Activated CD4-positive, alpha-beta T cell treated with anti-CD3 and anti-CD28 coated beads for 36 hours (primary cell): Measurements from ENCODE around the gene RFFL. TPM values are rescaled to one million over a fixed set of nuclear protein-coding genes. Genes with fewer than 3 reads are reported as not detected.
A peak's percentile ranks its signal among the peaks of the same experiment; 100 is the strongest.
"Not testable (repeated sequence)": the region's sequence is repeated elsewhere in the genome, so short reads cannot be mapped to it uniquely, and the experiment has no call there.

Experiments used
- ATAC-seq: fragments of 200-7000 bp; cut with Tn5 transposase; one replicate; pipeline ENCODE4 v1.10.0; 2021; ENCODE audit warnings: mild to moderate bottlenecking, moderate library complexity
- CTCF ChIA-PET: fragments of 350-600 bp; sonication (Branson Sonifier 250); formaldehyde crosslinking; loops from one replicate; lab custom pipeline; 2021; ENCODE audit warnings: antibody characterized with exemption; lab: Charles Lee
- POLR2A ChIA-PET: fragments of 350-600 bp; sonication (Branson Sonifier 250); formaldehyde crosslinking; loops from one replicate; lab custom pipeline; 2021; ENCODE audit warnings: antibody characterized with exemption, inconsistent platforms; lab: Charles Lee
- DNase-seq: peaks from one replicate; pipeline ENCODE4 v3.0.0-alpha.2; 2020
- H3K27ac Mint-ChIP-seq: one replicate; pipeline ENCODE4 v1.8.0; 2021; ENCODE audit warnings: mixed read lengths
- H3K27me3 Mint-ChIP-seq: one replicate; pipeline ENCODE4 v1.8.0; 2021; ENCODE audit warnings: mixed read lengths
- H3K36me3 Mint-ChIP-seq: one replicate; pipeline ENCODE4 v1.8.0; 2021; ENCODE audit warnings: low read depth, mixed read lengths
- H3K4me1 Mint-ChIP-seq: one replicate; pipeline ENCODE4 v1.8.0; 2021; ENCODE audit warnings: mixed read lengths
- H3K4me3 Mint-ChIP-seq: one replicate; pipeline ENCODE4 v1.8.0; 2021; ENCODE audit warnings: mild to moderate bottlenecking, moderate library complexity, mixed read lengths
- H3K9me3 Mint-ChIP-seq: one replicate; pipeline ENCODE4 v1.8.0; 2021; ENCODE audit warnings: low read depth, mixed read lengths
- intact Hi-C, 2 experiments: fragments of 100-400 bp; cut with DNase I in 1 of 2; cut with micrococcal nuclease in 1 of 2; formaldehyde crosslinking; loops; one replicate each; pipeline versions ENCODE4 v1.14.2 to v1.15.1; 2022 to 2024; cut with DNase I, micrococcal nuclease
- total RNA-seq, 2 experiments: library from RNA; stranded (reverse); gene quantifications; one replicate each; pipeline ENCODE4 v1.2.3, GENCODE V29; 2021

The RFFL gene
- total RNA-seq, 2 experiments from 2014 or later = 19.2 to 22.9 TPM

DNA sequence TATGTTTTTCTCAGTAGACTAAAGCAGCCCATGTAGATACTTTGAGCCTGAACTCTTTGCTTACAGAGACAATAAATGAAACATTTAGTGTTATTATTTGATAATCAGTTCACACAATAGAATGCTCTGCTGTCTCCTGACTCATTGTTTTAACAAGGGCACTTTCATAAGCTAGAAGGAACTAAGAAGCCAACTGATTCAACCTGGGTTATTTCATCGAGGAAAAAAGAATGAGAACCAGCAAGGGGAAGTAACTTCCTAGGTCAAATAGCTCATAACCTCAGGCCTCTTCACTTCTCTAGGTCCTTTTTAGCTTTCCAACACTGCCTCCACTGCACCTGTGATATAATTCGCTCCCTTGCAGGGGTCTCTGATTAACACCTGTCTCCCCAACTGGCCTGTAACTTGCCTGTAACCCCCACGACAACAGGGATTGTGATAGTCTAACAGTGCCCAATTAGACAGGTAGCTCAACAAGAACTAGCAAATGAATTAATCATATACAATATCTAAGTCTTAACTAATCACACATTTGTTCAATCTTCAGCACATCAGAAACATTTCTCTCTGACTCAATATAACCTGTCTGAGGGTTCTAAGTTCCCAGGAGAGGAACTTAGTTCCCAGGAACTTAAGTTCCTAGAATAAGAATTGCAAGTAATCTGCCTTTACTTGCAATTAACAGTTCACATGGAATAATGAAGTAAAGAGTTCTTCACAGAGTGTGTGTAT is 34.8 kb downstream of the RFFL start:
- intact Hi-C loops = no loop called here
- ChIA-PET POLR2A (interaction anchor here (1.2 kb wide), 1 partner anchor 18 kb away, joined by 6 read pairs; no protein-coding TSS in a partner anchor), CTCF (interaction anchor here (0.8 to 1.1 kb wide), 3 partner anchors 11 to 26 kb away, joined by 3 to 7 read pairs (median 3); no protein-coding TSS in a partner anchor)
- no peaks in the 10 kb centered on the region for H3K27me3 Mint-ChIP-seq
- H3K9me3 Mint-ChIP-seq = no peaks in the 10 kb centered on the region
- no peak for DNase-seq
- H3K27ac Mint-ChIP-seq = peak overlapping the region; percentile 39
- ATAC-seq = peak; percentile 64
- H3K36me3 Mint-ChIP-seq = peaks cover 10% of the 10 kb centered on the region
- peaks cover 37% of the 10 kb centered on the region for H3K4me1 Mint-ChIP-seq
- no peak overlapping the region for H3K4me3 Mint-ChIP-seq

- intact Hi-C loops = not testable (repeated sequence)
These were observed 35.4 kb downstream of the RFFL start for GRCh38 chr17:35028097-35028496.

DNA sequence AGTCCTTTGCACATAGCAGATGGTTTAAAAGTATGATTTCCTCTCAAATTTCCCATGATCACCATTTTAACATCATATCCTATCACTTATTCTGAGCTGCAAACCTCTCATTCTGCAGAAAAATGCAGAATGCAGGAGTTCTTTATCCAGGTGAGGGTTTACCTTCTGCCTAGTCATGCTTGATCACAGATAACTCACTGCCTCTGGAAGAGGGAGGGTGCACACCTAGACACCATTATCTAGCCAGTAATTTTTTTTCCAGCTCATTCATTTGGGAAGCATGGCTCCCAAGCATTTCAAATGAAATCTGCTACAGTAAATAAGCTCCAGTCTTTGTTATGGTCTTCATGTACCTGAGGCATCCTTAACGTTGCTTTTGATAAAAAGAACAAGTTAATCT is 38.0 kb downstream of the RFFL start:
- ChIA-PET CTCF (interaction anchor here (0.6 to 1.3 kb wide), 5 partner anchors 9 to 104 kb away, joined by 3 read pairs; partner anchors contain the start of gene RFFL), POLR2A (interaction anchor here (1.9 kb wide), 1 partner anchor 21 kb away, joined by 5 read pairs; no protein-coding TSS in a partner anchor)
- H3K4me3 Mint-ChIP-seq = no peak overlapping the region
- peaks cover 52% of the 10 kb centered on the region for H3K4me1 Mint-ChIP-seq
- peak overlapping the region; percentile 37 for H3K27ac Mint-ChIP-seq
- intact Hi-C loops = no loop called here
- H3K9me3 Mint-ChIP-seq = no peaks in the 10 kb centered on the region
- DNase-seq (no peak), ATAC-seq (no peak)
- peaks cover 14% of the 10 kb centered on the region for H3K36me3 Mint-ChIP-seq
- H3K27me3 Mint-ChIP-seq = no peaks in the 10 kb centered on the region

More at GRCh38 chr17:35028097-35028496, 35.4 kb downstream of the RFFL start:
- POLR2A ChIA-PET, H3K9me3 Mint-ChIP-seq, DNase-seq, ATAC-seq, H3K27me3 Mint-ChIP-seq, H3K4me3 Mint-ChIP-seq, H3K36me3 Mint-ChIP-seq: not testable (repeated sequence)
- CTCF ChIA-PET = interaction anchor here (0.8 to 1.0 kb wide), 2 partner anchors 11 to 26 kb away, joined by 3 read pairs; no protein-coding TSS in a partner anchor
- Mint-ChIP-seq H3K27ac (peak overlapping the region; percentile 39), H3K4me1 (peaks cover 41% of the 10 kb centered on the region)

DNA sequence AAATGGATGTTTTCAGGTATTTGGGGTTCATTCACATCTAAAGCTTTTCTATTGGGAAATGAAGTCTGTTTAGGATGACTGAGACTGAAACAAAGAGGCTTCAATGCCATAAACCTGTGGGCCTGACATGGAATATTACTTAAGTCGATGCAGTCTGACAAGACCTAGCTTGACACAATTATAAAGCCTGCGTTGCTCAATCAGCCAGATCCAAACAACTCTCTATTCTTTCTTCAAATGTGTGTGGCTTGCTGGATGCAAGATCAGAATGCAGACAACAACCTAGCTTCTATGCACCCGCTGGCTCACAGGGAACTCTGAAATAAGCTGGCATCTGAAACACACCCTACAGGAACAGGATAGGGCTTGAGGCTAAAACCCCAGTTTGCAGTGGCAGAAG is 40.0 kb downstream of the RFFL start:
- H3K4me3 Mint-ChIP-seq = no peak overlapping the region
- H3K4me1 Mint-ChIP-seq = peaks cover 48% of the 10 kb centered on the region

DNA sequence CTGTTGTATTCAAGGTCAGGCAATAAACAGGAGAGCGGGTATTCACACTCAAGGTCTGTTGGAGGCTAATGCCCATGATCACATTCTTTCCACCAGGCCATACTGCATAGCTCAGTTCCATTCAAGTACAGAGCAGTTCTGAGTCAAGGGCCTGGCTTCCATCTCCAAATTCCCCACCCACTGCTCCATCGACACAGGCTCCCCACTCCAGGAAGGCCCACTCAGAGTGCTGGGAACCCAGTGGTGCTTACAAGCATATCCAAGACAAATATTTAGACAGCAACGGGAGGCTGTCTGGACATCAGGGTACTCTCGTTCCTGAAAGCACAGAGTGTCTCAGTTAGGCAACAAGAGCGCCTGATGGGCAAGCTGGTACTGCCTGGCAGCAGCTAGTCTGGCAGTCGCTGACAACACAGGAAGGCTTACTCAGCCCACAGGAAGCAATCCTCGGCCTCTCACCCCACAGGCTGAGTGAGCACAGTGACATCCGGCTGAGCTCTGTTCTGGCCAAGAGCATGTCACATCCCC is 40.9 kb downstream of the RFFL start:
- Mint-ChIP-seq H3K4me3 (peak overlapping the region; percentile 67), H3K27ac (peak overlapping the region; percentile 99), H3K27me3 (no peaks in the 10 kb centered on the region), H3K4me1 (peaks cover 44% of the 10 kb centered on the region), H3K9me3 (no peaks in the 10 kb centered on the region), H3K36me3 (peaks cover 21% of the 10 kb centered on the region)
- ATAC-seq (peak; percentile 100), DNase-seq (peak; percentile 89)
- ChIA-PET POLR2A (interaction anchor here (0.9 to 1.7 kb wide), 12 partner anchors 8 to 119 kb away, joined by 3 to 14 read pairs (median 3); partner anchors contain the start of gene RFFL), CTCF (interaction anchor here (0.6 to 3.2 kb wide), 23 partner anchors 9 to 742 kb away, joined by 3 to 28 read pairs (median 4); partner anchors contain the start of genes LIG3, RAD51D and RFFL)
- intact Hi-C loops = loop anchor here (1.0 to 2.0 kb wide), 6 partner anchors 24 to 67 kb away; partner anchors contain the start of gene RFFL (in 2 of the 2)

More for the DNA sequence above, 40.0 kb downstream of the RFFL start:
- Mint-ChIP-seq H3K9me3 (no peaks in the 10 kb centered on the region), H3K27ac (peak overlapping the region; percentile 99), H3K27me3 (no peaks in the 10 kb centered on the region), H3K36me3 (peaks cover 17% of the 10 kb centered on the region)
- DNase-seq = no peak
- intact Hi-C loops = loop anchor here (1.0 to 2.0 kb wide), 4 partner anchors 23 to 65 kb away; partner anchors contain the start of gene RFFL (in 1 of the 2)
- no peak for ATAC-seq
- POLR2A ChIA-PET = interaction anchor here (0.6 to 1.7 kb wide), 7 partner anchors 17 to 443 kb away, joined by 3 to 14 read pairs (median 4); partner anchors contain the start of gene RFFL
- CTCF ChIA-PET = interaction anchor here (0.8 to 3.2 kb wide), 19 partner anchors 8 to 741 kb away, joined by 3 to 28 read pairs (median 4); partner anchors contain the start of genes RAD51D and RFFL

DNA sequence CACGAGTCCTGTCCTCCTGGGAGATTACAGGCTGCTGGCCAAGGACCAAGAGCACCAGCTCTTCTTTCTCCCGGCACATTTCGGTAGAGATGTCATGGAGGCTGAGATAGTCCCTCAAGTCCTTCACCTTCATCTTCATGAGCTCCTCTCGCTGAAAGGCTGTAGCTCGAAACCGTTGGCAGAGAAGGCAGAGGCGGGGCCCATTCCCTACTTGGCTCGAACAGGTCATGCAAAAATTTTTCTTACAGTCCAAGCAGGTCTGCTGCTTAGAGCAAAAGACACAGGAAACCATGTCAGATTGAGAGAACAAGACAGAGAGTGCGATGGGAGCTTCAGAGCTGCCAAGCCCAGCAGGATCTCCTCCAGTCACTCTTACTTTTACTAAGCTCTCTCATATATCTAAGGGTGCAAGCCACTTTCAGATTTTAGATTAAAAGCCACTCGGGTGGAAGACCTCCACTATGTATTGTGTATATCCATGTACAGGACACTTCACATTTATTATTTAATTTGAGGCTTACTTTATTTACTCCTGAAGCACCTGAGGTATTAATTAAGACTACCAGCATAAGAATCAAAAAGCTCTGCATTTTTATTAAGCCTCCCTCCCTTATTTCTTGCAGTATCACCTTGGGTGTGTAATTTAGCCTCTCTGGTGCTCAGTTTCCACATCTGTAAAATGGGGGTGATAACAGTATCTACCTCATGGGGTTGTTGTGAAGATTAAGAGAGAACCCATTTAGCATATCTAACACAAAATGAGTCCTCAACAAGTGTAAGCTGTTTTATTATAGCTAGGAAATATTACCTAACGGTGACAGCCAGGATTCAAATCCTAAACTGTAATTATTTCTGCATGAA is 41.8 kb downstream of the RFFL start:
- peaks cover 29% of the 10 kb centered on the region for H3K36me3 Mint-ChIP-seq
- no peaks in the 10 kb centered on the region for H3K9me3 Mint-ChIP-seq
- H3K4me3 Mint-ChIP-seq = peak overlapping the region; percentile 67
- no peak for DNase-seq
- intact Hi-C loops = loop anchor here (1.0 to 2.0 kb wide), 5 partner anchors 25 to 68 kb away; partner anchors contain the start of gene RFFL (in 1 of the 2)
- H3K4me1 Mint-ChIP-seq = peaks cover 42% of the 10 kb centered on the region
- H3K27ac Mint-ChIP-seq = peak overlapping the region; percentile 99
- ChIA-PET POLR2A (interaction anchor here (1.2 to 1.7 kb wide), 5 partner anchors 12 to 120 kb away, joined by 3 to 14 read pairs (median 3); partner anchors contain the start of gene RFFL), CTCF (interaction anchor here (1.1 to 3.2 kb wide), 11 partner anchors 9 to 98 kb away, joined by 3 to 28 read pairs (median 10); partner anchors contain the start of genes LIG3, RAD51D and RFFL)
- H3K27me3 Mint-ChIP-seq = no peaks in the 10 kb centered on the region
- no peak for ATAC-seq

DNA sequence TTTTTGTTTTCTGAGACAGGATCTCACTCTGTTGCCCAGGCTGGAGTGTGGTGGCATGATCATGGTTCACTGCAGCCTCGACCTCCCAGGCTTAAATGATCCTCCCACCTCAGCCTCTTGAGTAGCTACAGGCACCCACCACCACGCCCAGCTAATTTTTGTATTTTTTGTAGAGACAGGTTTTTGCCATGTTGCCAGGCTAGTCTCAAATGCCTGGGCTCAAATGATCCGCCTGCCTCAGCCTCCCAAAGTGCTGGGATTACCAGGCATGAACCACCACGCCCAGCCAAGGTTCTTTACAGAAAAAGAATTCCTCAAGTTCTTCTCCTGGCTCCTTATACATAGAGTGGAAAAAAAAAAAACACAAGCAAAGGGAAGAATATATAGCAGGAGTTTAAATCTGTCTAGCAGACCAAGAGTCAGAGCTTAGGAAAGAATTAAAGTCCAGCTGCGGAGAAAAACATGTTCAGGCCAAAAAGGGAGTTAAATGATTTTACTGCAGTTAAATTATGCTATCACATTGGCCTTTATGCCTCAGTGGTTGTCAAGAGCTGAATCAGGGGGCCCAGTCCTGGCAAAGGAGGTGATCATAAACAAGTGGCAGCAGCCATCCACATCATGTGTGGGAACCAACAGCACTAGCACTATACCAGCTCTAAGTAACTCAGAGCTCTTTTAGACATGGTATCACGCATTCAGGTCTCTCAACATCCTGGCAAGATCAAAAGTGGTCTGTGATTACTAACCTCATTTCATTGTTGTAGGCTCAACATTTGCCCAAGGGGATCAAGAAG is 43.9 kb downstream of the RFFL start:
- Mint-ChIP-seq H3K27ac (peak overlapping the region; percentile 26), H3K4me3 (no peak overlapping the region), H3K27me3 (no peaks in the 10 kb centered on the region), H3K36me3 (peaks cover 25% of the 10 kb centered on the region), H3K9me3 (no peaks in the 10 kb centered on the region), H3K4me1 (peaks cover 40% of the 10 kb centered on the region)
- intact Hi-C loops = no loop called here
- no peak for DNase-seq
- ChIA-PET POLR2A (interaction anchor here (0.8 to 1.9 kb wide), 2 partner anchors 39 to 70 kb away, joined by 4 read pairs; partner anchors contain the start of gene LIG3), CTCF (interaction anchor here (1.2 to 2.2 kb wide), 4 partner anchors 21 to 92 kb away, joined by 3 to 6 read pairs (median 4); no protein-coding TSS in a partner anchor)
- ATAC-seq = no peak

- Mint-ChIP-seq H3K9me3 (no peaks in the 10 kb centered on the region), H3K4me3 (no peak overlapping the region), H3K4me1 (peaks cover 34% of the 10 kb centered on the region), H3K36me3 (peaks cover 25% of the 10 kb centered on the region), H3K27ac (no peak overlapping the region), H3K27me3 (no peaks in the 10 kb centered on the region)
- intact Hi-C loops = no loop called here
- no peak for ATAC-seq
- no peak for DNase-seq
- ChIA-PET CTCF (interaction anchor here (0.6 to 2.2 kb wide), 6 partner anchors 20 to 367 kb away, joined by 3 to 6 read pairs (median 3); no protein-coding TSS in a partner anchor), POLR2A (interaction anchor here (0.8 to 1.9 kb wide), 2 partner anchors 38 to 71 kb away, joined by 4 read pairs; partner anchors contain the start of gene LIG3)
These were observed 44.7 kb downstream of the RFFL start for GRCh38 chr17:35018814-35019213.

GRCh38 chr17:35017021-35017420 is 46.5 kb downstream of the RFFL start:
- intact Hi-C loops = no loop called here
- no peaks in the 10 kb centered on the region for H3K9me3 Mint-ChIP-seq
- peaks cover 16% of the 10 kb centered on the region for H3K4me1 Mint-ChIP-seq
- H3K36me3 Mint-ChIP-seq = peaks cover 24% of the 10 kb centered on the region
- H3K27ac Mint-ChIP-seq = peak overlapping the region; percentile 23
- no peak overlapping the region for H3K4me3 Mint-ChIP-seq
- ATAC-seq (no peak), DNase-seq (no peak)
- CTCF ChIA-PET = interaction anchor here (1.2 to 1.5 kb wide), 2 partner anchors 9 to 17 kb away, joined by 3 to 6 read pairs; no protein-coding TSS in a partner anchor
- POLR2A ChIA-PET = no interaction called here
- H3K27me3 Mint-ChIP-seq = no peaks in the 10 kb centered on the region
